Loucy (cell line): ENCODE data around the gene AFF2.

ENCODE experiments used
- CTCF ChIP-seq: fragments of 200-600 bp; sonication (generic); conservative IDR thresholded peaks from 2 replicates; pipeline ENCODE4 v1.5.1; 2014; ENCODE audit warnings: mild to moderate bottlenecking, antibody characterized with exemption, low read length
- EZH2phosphoT487 ChIP-seq: fragments of 200-600 bp; IDR thresholded peaks from 2 replicates; pipeline ENCODE4 v1.6.1; 2018; ENCODE audit warnings: antibody characterized with exemption, mild to moderate bottlenecking, moderate library complexity, borderline replicate concordance

GRCh38 chrX:148609515-148610327 lies 109.3 kb downstream of the AFF2 start:
- TF ChIP-seq CTCF (no peak), EZH2phosphoT487 (no peak)
